ENCODE data around the gene KCNJ15.
"Not testable (repeated sequence)": the region's sequence is repeated elsewhere in the genome, so short reads cannot be mapped to it uniquely, and the experiment has no call there.

KCNJ15 gene

GRCh38 chr21:38256599-38257302 is at the start of gene KCNJ15:
Gene KCNJ15, plus strand, starts transcription at chr21:38256991. Its CDS starts 42,271 bp downstream, at chr21:38299262.
- DNase-seq, result no peak

- no peak for DNase-seq
These were observed 48.7 kb upstream of the KCNJ15 start for GRCh38 chr21:38208118-38208517.

GRCh38 chr21:38211321-38211720 is 45.5 kb upstream of the KCNJ15 start:
- no peak for DNase-seq

- DNase-seq, result no peak
These were observed 44.1 kb upstream of the KCNJ15 start for GRCh38 chr21:38212706-38213105.

DNA sequence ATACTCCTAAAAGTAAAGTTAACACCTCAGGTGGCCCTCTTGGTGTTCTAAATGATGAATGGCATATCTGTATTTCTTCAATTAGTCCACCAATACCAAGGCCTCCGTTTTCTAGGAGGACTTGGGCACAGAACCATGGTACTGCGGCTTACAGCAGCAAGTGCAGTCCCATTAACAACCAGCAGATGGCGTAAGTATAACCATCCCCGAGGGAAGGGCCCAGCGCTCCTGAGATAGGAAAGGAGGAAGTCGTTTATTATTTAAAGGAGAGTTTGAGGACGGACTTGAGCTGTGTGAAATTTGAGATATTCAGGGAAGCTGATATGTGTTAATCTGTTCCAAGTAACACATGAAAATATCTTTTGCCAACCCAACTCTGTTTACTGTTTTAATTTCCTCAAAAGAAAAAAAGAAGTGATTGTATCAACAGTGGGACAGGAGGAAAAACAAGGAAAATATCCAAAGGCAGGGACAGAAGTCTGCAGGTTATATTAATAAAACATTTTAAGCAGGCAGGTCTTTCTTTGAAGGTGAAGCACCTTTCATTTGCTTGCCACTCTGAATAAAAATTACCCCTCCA is 37.7 kb upstream of the KCNJ15 start:
- peak; percentile 51 to 66 for DNase-seq

DNA sequence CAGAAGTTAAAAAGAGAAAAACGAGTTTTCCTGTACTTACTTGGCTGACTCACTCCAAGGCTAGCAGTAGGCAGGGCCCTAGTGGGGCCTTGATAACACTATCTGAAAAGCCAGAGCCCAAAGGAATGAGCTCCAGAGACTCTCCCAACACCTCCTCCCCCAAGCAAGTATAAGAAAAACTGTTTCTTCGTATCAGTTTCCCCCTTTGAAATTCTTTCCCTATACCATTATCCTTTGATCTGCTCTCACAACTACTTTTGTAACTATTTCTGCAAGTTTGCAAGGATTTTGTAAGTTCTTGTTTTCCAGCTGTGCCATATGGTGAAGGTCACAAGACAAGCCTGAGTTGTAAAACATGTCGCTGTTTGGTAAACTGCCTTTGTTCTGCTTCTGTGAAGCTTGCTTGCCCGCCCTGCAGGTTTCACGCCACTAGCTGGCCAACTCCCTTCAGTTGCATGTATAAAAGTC is 36.5 kb upstream of the KCNJ15 start:
- no peak for DNase-seq

DNA sequence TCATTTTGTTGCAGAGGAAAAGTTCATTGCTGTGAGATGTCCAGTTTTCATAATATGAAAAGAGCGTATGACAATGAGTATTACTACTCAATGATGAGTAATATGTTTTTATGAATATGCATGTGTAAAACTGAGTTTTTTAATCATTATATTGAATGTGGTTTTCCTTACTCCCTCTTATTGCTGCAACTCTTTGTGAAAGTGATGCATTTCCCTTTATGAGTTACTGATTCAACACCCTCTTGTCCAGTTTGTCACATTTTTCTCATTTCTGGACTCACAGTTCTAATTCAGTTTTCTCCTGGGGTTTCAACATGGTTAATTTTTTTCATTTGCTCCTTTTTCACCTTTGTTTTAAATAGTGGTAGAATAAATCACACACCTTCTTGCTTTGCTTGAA is 35.2 kb upstream of the KCNJ15 start:
- no peak for DNase-seq

- DNase-seq, result peak in 1 of 2 experiments; percentile 2
These were observed 32.8 kb upstream of the KCNJ15 start for GRCh38 chr21:38223893-38224540.

GRCh38 chr21:38227401-38227800 is 29.4 kb upstream of the KCNJ15 start:
- DNase-seq, result no peak

DNA sequence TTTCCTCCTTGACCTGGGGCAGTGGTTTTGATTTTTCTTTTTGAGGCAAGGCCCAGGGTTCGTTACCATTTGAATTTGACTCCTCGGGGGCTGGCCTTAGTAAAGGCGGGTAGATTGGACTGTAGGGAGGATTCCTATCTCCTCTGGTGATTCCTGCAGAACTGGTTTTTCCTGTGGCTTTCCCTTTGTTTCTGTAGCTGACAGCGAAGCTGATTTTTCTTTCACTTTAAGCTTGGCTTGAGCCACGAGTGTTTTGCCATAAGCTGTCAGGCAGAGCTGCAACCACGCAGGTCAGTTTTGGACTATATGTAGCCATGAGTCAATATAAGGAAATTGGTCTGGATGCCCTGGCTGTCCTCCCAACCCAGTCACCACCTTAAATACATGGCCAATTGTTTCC is 28.7 kb upstream of the KCNJ15 start:
- no peak for DNase-seq

DNA sequence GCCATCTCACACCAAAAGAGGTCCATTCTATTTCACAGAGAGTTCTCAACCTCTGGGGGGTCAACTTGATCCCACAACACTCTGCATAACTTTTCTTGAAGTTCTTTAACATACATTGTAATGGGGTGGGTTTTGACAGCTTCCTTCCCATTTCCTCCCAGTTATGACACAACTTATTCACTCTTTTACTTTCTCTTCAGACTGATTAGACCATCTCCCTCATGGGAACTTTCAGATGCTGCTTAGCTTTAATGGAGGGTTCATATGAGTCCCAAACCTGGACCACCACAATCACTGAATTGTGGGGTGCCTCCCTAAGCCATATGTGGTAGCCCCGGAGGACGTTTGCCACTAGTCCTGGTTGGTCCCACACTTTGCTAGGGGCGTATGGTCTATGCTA is 28.3 kb upstream of the KCNJ15 start:
- DNase-seq, result no peak

- DNase-seq, result no peak
These were observed 27.4 kb upstream of the KCNJ15 start for GRCh38 chr21:38229260-38229877.

DNA sequence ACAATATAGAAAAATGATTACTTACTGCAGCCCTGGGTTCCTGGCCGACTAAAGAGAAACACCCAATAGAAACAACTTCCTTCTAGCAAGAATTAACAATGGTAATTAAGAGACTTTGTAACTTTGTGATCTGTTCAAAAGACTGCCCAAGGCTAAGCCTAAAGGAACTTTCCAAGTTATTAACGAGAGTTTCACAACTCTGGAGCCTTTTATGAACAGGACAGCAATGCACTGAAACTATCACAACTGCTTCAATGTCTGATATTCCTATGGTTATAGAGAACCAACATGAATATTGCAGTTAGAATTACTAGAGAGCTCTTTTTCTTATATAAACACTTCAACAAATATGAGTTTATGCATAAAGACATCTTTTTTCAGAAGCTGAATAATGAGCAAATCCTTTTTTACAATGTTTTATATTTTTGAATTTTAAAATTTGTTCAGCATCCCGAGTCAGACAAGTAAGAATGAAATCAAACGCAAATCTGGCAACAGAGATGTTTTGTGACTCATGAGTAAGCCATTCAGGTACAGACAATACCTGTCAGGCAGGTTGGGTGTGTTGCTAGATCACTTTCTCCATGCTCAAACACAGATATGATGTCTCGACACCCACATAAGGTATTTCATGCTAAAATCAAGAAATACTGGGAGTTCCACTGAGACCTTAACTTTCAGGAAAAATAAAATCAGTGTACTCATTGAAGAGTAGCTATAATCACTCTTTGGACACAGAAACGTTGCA is 22.2 kb upstream of the KCNJ15 start:
- no peak for DNase-seq

DNA sequence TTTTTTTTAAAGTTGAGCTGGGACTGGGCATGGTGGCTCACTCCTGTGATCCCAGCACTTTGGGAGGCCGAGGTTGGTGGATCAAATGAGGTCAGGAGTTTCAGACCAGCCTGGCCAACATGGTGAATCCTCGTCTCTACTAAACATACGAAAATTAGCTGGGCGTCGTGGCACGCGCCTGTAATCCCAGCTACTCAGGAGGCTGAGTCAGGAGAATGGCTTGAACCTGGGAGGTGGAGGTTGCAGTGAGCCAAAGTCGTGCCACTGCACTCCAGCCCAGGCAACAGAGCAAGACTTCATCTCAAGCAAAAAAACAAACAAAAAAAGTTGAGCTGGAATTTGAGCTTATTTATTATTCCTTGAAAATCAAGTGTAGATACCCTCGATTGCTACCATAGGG is 21.5 kb upstream of the KCNJ15 start:
- not testable (repeated sequence) for DNase-seq

DNA sequence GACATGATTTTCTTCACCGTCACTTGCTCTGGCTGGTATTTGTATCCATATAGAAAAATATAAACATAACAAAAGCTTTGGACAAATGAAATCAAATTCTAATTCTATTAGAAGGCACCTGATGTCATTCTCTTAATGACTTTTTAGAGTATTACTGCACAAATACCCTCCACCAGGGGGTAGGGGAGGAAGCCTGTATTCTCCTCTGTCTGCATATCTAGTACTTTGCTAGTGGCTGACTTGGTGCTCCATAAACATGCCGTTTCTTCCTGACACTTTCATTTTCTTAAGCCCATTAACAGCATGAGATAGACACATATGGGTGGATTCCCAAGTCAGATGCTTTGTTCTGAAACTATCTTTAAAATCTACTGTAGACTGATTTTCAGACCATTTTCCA is 20.6 kb upstream of the KCNJ15 start:
- DNase-seq, result no peak

DNA sequence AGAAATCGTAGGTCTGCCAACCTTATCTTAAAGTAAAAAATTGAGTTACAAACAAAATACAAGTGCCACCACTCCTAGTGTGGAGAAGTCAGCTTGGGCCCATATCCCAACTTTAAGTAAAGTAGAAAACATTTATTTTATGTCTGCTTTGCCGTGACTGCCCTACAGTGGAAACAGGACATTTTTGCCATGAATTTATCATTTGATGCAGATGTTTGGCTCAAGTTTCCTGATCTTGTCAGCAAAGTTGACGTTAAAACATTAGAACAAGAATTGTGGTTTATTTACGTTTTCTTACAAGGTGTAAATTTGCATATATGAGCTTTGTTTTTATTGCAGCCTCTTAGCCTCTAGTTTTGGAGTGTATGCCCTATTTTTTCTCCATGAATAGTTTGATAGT is 17.1 kb upstream of the KCNJ15 start:
- no peak for DNase-seq

- no peak for DNase-seq
These were observed 16.7 kb upstream of the KCNJ15 start for GRCh38 chr21:38240129-38240528.

- no peak for DNase-seq
These were observed 15.6 kb upstream of the KCNJ15 start for GRCh38 chr21:38241029-38241740.

DNA sequence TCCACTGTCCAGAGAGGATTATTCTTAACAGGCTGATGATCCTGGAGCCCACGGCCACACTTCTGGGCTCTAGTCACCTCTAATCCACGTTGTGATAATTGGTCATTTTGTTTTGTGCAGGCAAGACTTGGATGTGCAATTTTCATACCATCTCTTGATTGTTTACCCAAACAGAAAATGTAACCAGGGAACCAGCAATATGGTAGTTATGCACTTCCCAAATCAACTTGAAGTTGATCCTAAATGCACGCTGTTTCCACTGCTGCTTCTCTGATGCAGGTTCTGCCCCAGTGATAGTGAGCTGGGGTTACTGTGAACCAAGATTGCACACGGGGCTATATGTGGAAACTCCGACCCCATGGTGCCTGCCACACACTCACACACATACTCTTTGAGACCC is 14.7 kb upstream of the KCNJ15 start:
- no peak for DNase-seq

DNA sequence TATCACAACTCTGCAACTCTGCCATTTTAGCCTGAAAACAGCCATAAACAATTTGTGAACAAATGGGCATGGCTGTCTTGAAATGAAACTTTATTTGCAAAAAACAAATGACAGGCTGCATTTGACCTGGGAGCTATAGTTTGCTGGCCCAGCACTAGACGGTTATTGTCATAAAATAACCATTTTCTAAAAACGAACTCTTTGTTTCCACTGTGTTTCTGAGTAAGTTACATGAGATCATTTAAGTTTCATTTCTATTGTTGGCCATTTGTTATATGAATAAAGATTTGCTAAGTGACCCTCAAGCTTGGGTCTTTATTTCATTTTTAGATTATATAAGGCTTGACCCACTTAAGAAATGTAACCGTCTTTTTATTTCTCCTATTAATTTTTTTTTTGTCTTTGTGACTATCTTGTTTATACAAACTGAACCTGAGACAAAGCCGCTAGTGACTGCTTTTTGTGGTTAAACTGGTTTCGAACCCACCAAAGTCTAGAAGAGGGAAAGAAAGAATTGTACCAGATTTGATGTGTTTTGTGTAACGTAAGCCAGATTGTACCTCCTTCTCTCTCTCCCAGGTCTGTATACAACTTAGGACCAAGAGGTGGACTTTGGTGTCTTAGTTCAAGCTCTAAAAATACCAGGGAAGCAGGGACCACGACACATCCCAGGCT is 12.9 kb upstream of the KCNJ15 start:
- no peak for DNase-seq

DNA sequence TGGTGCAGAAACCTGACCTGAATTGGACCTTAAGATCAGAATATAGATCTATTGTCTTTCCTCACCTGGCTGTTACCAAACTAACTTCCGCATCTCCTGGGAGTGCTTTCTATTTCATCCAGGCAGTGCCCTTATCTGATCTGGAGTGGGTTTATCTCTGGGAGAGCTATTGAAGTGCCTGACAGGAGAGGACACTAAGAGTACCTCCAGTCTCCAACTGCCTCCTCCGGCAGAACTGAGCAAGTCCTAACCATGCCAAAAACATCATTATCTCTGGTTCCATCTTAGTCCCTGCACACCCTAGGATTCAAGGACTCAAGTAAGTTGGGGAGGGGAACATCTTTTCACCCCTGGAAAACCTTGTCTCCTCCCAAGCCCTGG is 12.4 kb upstream of the KCNJ15 start:
- DNase-seq, result no peak

Measured in NCI-H2081 (cell line).